Left kidney (tissue), 2 donors: ENCODE measurements around the gene RNU2-63P. TPM values are rescaled to one million over a fixed set of nuclear protein-coding genes. Genes with fewer than 3 reads are reported as not detected.
"Not testable (repeated sequence)": the region's sequence is repeated elsewhere in the genome, so short reads cannot be mapped to it uniquely, and the experiment has no call there.

Source experiments
- DNase-seq: peaks from one replicate; pipeline ENCODE4 v3.0.0-alpha.2; 2013
- polyA plus RNA-seq: library from polyadenylated mRNA; unstranded; fragments of 120-200 nt; gene quantifications from one replicate; pipeline ENCODE4 v1.2.1, GENCODE V29; 2013; ENCODE audit not compliant: insufficient read length

RNU2-63P gene
- polyA plus RNA-seq, 1 donor: not detected

DNA sequence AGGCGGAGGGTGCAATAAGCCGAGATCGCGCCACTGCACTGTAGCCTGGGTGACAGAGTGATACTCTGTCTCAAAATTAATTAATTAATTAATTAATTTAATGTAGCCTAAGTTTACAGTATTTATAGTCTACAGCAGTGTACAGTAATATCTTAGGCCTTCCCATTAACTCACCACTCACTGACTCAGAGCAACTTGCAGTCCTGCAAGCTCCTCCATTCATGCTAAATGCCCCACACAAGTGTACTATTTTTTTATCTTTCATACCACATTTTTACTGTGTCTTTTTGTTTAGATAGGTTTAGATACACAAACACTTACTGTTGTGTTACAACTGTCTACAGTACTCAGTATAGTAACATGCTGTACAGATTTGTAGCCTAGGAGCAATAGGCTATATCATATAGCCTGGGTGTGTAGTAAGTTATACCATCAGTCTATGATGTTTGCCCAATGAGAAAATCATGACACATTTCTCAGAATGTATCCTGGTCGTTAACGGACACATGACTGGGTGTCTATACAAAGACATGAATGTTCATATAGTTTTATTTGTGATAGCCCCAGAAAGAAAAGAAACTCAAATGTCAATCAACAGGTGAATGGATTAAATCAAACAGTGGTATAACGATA is 15.8 kb upstream of the RNU2-63P start:
- no peak for DNase-seq

DNA sequence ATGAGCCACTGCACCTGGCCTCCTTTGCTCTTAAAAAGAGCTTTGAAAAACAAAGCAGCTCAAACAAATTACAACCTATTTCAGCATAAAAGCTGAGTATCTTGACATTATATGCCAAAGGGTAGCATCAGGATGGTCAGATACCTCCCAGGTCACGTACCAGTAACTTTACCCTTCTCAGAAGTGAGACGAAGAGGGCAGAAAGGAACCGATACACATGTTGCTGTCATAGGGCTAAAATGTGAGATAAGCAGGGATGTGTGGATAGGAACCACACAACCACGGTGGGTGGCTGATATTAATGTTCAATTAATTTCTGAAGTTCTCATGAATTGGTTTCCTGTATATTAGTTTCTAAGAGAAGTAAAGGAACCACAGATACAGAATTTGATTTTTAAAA is 12.6 kb upstream of the RNU2-63P start:
- no peak for DNase-seq

DNA sequence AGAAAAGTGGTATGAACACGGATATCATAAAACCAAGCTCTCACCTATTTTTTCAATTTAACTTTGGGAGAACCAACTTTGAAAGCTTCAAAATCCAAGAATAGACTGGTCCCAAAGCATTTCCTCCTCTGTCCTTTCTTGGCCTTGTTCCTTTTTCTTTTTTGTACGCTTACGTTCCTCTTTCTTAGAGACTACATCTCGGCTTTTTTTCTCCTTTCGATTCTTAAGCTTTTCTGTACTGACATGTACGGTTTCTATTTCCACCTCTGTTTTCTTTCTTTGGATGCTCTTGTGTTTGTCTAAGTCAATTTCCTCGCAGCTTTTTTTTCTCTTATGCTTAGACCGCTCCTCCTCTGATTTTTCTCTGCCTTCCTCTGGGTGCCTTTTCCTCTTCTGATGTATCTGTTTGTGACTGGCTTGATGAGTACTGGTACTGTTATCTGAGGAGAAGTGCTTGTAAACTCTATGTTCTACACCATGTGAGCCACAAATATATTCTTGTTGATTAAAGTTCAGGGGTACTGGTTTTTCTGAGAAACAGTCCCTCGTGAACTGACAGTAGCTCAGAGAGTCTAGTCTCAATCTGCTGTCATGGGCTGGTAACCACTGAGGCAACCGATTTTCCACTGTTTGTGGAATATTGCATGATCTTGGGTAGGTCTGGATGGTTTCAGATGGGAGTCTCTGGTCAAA is 11.5 kb upstream of the RNU2-63P start:
- DNase-seq: no peak

DNA sequence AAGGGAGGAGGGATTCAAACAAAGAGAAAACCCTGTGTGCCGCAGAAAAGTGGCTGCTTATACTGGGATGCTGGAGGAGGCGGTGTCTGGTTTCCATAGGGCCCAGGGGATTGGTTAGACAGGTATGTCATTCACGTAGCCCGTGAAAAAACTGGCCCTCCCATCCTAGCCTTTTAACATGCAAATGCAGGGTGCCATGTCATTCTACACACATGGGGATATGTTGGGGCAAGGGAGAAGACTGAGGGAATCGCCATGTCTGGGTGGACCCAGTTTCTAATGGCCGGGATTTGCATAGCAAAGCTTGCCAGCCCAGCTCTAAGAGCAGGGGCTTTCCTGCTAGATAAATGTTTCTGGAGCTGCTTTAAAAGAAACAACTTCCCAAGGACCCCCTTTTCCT is 8.2 kb upstream of the RNU2-63P start:
- no peak for DNase-seq

DNA sequence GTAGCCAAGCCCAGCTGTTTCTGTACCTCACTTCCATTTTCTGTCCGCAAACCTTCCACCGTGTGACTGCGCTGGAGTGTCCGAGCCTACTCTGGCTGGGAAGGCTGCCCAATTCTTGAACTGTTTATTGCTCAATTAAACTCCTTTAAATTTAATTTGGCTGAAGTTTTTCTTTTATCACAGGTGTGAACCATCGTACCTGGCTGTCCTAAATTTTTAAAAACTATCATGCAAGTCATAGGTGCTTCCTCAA is 6.2 kb upstream of the RNU2-63P start:
- no peak for DNase-seq

DNA sequence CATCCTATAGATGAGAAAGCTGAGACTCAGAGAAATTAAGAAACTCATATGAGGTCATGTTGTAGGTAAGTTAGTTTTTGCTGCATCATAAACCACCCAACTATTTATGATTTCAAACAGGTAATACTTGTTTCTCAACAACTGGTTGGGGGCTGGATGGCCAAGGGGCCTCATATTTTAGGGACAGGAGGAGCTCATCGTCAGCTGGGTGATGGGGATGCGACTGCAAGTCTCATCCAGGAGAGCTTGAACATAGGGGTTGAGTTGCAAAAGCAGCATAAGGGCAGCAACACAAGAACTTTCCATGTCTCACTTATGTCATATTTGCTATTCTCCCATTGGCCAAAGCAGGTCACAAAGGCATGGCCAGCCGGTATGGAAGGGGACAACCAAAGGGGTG is 3.6 kb upstream of the RNU2-63P start:
- DNase-seq: no peak

DNA sequence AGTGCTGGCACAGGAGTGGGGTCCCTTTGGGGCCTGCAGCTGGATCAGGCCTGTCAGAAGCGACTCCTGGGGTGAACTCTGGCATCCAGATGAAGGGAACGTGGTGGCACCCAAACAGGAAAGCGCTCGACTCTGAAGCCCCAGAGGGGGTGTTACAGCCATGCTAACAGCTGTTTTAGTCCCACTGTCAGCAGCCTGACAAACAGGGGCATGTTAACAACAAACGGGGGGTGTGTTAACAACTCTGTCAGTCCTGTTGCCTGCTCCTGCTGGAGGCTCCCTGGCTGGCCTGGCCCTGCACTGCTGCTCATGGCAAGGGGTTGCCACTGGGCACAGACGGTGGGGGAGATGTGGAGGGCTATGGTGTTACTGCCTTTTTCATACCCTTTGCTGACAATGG is 2.6 kb upstream of the RNU2-63P start:
- DNase-seq: no peak

DNA sequence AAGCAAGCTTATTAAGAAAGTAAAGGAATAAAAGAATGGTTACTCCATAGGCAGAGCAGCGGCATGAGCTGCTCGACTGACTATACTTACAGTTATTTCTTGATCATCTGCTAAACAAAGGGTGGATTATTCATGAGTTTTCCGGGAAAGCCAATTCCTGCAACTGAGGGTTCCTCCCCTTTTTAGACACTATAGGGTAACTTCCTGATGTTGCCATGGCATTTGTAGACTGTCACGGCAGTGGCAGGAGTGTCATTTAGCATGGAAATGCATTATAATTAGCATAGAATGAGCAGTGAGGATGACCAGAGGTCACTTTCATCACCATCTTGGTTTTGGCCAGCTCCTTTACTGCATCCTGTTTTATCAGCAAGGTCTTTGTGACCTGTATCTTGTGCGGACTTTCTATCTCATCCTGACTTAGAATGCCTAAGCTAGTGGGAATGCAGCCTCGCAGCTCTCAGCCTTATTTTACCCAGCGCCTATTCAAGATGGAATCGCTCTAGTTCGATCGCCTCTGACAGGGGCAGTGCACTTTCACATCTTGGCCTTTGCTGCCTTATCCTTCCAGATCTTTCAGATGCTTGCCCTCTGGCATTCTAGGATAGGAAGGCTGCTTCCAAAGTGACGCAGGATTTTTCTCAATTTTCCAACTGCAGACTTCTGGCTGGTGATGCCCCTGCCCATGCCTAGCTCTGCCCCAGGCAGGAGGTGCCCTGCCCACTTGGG is 1.9 kb upstream of the RNU2-63P start:
- not testable (repeated sequence) for DNase-seq

DNA sequence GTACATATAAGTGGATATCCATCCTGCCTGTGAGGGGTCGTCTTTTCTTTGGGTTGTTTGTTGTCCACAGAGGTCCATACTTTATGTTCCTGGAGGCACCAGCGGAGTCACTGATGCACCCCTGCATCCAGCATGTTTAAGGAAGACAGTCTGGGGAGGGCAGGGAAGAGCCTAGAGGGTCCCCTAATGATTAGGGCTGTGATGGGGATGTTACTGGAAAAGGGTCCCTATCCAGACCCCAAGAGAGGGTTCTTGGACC is 1.4 kb upstream of the RNU2-63P start:
- DNase-seq: not testable (repeated sequence)

DNA sequence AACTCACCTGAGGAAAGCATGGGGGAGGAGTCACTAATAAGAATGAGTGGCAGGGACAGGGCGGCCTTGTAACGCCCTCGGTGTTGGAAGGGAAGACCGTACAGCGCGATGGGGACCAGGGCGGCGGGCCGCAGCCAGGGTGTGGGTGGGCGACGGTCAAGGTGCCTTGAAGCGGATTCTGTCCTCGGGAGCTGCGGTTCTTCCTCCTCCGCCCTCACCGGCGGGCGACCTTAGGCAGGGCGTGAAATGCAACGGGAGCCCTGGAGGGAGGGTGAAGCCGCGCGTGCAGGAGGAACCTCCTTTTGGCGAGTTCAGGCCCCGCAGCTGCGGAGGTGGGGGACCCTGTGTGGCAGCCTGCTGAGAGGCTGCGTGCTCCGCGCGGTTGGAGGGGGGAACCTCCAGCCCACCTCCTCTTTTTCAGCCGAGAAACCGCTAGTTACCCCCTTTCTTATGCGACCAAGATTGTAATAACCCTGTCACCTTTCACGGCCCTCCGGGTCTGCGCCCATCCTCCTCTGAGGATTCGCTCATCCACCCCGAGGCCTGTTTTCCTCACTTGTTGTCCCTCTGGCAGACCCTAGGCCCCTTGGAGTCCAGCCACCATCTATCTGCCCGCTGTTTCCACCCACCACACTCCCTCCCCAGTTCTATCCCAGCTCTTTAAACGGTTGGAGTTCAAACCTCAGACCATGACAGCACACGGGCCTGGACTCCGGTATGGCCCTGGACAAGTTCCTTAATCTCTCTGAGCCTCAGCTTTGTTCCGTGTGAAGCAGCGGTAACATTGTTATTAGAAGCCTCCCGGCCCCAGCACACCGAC is 823 bp upstream of the RNU2-63P start:
- DNase-seq: no peak

DNA sequence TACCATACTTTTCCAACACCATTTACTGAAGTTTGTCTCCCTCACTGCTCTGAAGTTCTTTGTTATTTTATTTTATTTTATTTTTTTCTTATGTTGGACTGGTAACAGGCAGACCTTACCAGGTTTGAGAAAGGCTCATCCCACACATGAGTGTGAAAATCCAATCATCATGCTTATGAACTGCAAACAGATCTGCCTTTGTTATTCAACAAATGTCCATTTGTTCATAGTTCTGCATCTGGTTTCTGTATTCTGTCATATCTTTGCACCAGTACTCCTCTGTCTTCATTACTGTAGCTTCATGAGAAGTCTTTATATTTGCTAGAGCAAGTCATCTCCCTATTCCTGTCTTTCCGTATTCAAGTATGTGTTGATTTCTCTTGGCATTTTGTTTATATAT is 5.3 kb downstream of the RNU2-63P start:
- DNase-seq: no peak

DNA sequence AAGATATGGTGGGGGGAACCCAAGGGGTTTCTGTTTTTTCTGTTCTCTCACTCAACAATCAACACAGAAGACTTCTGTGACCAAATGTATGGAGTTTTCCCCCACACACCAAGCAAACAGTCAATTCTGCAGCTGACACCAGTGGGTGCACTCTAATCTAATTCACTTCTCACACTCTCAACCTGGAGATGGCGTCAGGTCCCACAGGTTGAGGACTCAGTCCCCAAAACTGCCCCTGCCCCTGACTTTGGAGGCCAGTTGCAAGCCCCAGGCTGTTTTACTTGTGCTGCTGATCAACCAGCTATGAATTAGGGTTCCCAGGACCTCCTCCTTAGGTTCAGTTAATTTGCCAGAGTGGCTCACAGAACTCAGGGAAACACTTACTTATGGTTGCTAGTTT is 6.2 kb downstream of the RNU2-63P start:
- DNase-seq: no peak

DNA sequence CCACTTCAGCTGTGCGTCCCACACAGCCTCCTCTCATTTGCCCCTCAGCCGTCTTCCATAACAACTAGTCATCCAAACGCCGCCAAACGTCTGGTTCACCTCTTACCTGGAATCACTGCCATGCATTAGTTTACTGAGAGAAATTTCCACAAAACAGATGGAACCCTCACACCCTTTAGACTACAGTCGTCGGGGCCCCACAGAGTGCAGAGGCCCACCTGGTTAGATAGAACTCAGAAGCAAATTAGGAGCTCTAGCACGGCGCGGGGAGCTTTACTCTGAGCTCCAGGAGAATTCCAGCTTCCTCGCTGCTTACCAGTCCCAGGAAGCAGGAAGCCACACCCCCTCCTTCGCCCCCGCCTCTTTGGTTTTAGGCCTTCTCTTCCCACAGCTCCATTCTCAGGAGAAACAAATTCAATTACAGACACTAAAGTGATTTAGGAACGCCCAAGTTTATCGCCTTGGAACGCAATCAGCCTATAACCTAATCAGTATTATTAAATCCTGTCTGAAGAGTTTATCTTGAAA is 9.4 kb downstream of the RNU2-63P start:
- DNase-seq: no peak

DNA sequence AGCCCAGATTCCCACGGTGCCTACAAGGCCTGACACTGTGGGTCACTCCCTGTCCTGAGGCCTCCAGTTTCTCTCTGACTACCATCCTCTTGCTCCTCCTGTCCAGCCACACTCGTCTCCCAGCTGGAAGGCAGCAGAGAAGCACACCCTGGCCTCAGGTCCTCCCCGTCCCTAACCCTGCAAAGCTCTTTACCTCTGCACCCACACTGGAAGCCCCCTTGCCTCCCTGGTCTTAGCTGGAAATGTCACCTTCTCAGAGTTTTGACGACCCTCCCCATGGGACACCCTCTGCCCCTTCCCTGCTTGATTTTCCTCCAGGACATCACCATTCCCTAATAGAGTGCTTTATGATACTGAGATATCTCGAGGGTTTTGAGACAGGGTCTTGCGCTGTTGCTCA is 10.6 kb downstream of the RNU2-63P start:
- no peak for DNase-seq

DNA sequence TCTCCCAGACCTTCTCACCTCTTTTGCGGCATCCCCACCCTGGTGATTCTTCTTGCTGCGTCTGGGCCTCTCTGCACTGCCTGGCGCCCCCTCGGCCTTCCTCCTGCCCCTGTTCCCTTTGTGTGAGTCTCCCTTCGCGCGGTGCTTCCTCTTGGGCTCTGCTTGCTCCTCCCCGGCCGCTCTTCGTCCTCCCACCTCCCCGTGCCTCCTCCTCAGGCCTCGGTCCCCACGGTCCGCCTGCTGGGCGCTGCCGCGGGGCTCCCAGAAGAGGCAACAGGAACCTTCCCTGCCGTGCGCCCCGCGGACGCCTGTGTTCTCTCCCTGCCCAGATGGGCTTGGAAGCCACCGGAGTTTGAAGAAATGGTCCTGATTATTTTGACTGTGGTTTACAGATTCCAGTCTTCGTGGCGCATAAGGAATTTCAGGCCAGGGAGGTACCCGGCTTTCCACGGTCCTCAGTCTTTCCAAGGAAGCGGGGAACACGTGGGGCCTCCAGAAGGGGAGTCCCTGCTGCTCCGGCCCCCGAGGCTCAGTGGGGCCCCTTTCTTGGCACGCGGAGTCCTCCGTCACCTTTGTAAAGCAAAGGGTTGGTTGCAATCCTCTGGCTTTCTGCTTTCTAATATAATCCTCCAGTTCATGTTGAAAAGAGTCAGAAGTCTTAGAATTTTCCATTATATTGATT is 13.1 kb downstream of the RNU2-63P start:
- DNase-seq: no peak

DNA sequence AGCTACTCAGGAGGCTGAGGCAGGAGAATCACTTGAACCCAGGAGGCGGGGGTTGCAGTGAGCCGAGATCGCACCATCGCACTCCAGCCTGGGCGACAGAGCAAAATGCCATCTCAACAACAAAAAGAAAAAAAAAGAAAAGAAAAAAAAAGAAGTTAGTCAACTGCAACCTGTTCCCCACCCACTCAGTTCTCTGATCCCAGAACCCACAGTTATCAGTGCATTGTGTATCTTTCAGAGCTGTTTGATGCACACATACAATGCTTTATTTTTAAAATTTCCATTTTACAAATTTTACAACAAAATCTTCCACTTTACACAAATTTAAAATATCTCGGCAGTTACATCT is 14.0 kb downstream of the RNU2-63P start:
- no peak for DNase-seq

DNA sequence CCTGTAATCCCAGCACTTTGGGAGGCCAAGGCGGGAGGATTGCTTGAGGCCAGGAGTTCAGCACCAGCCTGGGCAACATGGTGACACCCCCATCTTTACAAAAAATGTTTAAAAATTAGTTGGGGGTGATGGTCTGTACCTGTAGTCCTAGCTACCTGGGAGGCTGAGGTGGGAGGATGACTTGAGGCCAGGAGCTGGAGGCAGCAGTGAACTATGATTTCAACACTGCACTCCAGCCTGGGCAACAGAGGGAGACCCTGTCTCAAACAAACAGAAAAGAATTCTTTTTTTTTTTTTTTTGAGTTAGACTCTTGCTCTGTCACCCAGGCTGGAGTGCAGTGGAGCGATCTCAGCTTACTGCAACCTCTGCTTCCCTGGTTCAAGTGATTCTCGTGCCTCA is 15.9 kb downstream of the RNU2-63P start:
- not testable (repeated sequence) for DNase-seq

DNA sequence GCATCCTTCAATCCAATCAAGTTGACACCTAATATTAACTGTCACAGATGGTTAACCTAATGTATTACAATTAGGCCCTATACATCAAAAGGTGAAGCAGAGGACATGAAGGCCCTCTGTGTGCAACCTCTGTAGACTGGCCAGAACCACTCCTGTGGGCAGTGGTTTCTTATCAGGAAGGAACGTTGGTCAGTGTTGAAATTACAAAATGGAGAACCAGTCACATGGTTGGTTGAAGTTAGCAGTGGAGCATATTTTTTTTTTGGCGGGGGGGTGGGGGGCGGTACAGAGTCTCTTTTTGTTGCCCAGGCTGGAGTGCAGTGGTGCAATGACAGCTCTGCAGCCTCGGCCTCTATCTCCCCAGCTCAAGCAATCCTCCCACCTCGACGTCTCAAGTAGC is 19.8 kb downstream of the RNU2-63P start:
- no peak for DNase-seq

DNA sequence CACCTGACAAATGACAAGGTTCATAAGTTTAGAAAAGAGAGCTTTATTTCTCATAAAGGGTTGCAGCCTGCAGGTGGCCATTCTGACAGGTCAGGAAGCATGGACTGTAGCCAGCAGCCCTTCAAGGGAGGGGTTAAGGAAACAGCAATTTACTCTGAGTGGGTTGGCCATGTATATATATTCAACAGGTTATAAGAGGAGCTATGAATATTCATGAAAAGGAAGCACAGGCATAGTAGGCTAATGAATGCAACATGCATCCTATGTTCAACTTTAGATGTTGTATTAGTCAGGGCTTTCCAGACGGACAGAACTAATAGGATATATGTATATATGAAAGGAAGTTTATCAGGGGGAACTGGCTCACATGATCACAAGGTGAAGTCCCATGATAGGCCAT is 20.6 kb downstream of the RNU2-63P start:
- no peak for DNase-seq

DNA sequence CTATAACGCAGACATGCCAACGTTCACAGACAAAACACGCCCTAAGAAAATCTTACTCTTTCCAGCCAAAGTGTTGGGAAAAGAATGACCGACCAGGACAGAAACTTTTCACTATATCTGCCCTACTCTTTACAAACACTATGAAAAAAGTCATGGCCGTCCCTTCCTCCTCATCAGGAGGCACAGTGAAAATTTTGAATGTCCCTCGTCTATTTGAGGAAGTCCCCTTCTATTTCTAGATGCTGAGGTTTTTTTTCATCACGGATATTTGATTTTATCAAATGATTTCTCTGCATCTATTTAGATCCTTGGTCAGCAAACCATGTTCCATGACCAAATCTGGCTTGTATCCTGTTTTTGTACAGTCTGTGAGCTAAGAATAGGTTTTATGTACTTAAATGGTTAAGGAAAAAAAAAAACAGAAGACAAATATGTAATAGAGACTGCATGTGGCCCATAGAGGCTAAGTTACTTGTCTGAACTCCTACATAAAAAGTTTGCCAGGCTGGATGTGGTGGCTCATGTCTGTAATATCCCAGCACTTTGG is 22.0 kb downstream of the RNU2-63P start:
- DNase-seq: not testable (repeated sequence)

DNA sequence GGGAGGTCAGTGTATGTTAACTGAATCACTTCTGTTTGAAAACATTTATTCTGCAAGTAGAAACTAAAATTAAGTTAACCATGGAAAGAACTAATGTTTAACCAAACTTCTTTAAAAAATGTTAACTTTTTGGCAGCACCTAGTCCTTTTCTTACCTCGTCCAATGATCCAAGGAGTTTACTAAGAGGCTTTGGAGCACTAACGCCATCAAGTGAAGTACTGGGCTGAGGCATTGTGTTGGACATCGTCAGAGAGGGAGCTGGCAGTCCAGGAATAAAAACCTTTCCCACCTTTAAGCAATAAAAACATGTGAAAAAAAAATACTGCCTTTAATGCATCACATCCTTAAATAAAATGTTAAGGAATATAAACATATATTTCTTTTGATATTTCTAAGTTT is 23.8 kb downstream of the RNU2-63P start:
- DNase-seq: not testable (repeated sequence)

DNA sequence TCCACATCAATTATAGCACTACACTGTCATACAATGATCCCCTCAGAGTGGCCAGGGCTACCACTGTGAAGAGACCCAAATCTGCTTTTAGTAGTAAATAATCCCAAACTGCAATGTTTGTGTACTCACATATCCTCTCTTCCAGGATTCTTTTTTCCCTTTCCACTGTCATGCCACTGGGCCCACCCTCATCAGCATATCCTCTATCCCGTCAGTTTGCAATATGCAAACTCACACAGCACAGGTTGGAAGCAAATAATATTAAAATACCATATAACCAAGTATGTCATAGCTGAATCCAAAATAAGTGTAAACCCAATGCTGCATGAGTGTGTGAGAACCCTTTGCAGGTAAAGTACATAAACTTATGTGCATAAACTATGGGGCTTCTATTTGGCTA is 28.9 kb downstream of the RNU2-63P start:
- not testable (repeated sequence) for DNase-seq
